HG02798 (cell line): ENCODE data around the gene SYNRG.
"Not testable (repeated sequence)": the region's sequence is repeated elsewhere in the genome, so short reads cannot be mapped to it uniquely, and the experiment has no call there.

Experiments used
- ATAC-seq: cut with Tn5 transposase; IDR thresholded peaks from one replicate; pipeline ENCODE4 v1.9.1; 2021; ENCODE audit warnings: mild to moderate bottlenecking; ENCODE audit not compliant: unreplicated experiment, poor library complexity

SYNRG gene, protein sequence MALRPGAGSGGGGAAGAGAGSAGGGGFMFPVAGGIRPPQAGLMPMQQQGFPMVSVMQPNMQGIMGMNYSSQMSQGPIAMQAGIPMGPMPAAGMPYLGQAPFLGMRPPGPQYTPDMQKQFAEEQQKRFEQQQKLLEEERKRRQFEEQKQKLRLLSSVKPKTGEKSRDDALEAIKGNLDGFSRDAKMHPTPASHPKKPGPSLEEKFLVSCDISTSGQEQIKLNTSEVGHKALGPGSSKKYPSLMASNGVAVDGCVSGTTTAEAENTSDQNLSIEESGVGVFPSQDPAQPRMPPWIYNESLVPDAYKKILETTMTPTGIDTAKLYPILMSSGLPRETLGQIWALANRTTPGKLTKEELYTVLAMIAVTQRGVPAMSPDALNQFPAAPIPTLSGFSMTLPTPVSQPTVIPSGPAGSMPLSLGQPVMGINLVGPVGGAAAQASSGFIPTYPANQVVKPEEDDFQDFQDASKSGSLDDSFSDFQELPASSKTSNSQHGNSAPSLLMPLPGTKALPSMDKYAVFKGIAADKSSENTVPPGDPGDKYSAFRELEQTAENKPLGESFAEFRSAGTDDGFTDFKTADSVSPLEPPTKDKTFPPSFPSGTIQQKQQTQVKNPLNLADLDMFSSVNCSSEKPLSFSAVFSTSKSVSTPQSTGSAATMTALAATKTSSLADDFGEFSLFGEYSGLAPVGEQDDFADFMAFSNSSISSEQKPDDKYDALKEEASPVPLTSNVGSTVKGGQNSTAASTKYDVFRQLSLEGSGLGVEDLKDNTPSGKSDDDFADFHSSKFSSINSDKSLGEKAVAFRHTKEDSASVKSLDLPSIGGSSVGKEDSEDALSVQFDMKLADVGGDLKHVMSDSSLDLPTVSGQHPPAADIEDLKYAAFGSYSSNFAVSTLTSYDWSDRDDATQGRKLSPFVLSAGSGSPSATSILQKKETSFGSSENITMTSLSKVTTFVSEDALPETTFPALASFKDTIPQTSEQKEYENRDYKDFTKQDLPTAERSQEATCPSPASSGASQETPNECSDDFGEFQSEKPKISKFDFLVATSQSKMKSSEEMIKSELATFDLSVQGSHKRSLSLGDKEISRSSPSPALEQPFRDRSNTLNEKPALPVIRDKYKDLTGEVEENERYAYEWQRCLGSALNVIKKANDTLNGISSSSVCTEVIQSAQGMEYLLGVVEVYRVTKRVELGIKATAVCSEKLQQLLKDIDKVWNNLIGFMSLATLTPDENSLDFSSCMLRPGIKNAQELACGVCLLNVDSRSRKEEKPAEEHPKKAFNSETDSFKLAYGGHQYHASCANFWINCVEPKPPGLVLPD (N-terminal part only)

DNA sequence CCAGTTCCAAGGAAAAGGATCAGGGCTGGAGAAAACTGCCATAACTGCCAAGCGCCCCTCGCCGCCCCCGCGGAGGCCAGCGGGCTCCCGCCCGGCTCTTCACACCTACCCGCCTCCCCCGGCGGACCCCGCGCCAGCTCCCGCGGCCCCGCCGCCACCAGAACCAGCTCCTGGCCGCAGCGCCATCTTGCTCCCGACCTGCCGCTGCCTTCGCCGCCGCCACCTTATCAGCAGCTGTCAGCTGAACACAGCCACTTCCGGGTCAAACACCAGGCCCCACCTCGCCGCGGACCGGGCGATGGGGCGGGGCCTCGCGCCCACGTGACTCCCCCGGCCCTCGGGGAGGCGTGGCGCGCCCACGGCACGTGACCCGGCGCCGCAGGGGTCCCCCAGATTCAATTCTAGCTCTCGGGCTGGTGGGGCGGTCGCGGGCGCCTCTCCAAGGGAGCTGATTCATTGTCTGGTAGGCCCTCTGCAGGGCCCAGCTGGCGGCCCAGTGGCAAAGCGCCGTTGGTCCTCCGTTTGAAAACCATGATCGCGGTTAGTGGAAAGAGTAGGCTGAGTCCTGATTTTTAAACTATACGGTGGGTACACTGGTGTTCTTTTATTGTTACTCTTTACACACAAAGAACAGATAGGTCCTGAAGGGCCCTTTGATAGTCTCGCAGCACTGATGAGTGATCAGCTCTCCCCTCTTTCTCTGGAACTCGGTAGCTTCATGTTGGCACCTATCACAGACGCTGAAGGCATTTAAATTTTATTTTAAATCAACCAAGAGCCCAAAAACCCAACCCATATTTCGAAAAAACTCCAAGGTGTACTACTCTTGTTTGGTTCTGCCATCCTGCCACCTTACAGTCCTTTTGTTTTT, at the start of gene SYNRG:
TSS of gene SYNRG (minus strand) at position 249 of the 871 bp plus-strand sequence. CDS start at position 186, 63 bp downstream.
- ATAC-seq = peak; percentile 94

DNA sequence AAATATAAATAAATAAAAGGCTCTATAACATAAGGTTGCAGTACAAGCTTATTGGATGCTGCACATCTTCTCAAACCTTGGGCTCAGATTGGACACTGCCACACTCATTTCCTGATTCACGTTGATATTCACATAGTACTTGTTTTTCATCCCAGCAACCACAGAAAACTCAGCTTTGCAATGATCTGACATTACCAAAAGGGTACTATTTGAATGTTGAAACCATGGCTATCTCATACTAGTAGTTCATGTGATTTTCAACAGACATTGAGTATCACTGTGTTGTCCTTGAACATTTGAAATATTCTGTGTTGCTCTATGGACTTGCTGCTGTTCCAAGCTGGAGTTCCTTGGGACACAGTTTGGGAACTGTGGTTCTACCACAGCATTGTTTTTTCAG, 48.0 kb upstream of the SYNRG start:
- no peak for ATAC-seq

DNA sequence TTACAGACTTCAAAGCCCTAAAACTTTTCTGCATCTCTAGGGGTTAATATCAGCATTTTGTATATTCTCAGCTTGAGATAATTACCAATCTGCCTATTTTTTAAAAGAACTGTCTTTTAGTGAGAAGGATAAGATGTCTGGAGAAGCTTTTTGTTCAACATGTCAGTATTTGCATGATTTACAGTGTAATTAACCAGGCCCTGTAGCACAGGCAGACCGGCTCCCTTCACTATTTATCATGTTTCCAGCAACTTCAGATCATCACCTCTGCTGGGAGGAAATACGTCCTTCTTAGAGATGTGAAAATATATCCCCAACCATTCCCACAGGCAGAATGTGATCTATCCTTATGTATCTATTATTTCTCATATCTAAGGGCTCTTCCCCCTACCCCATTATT, 42.6 kb upstream of the SYNRG start:
- no peak for ATAC-seq

DNA sequence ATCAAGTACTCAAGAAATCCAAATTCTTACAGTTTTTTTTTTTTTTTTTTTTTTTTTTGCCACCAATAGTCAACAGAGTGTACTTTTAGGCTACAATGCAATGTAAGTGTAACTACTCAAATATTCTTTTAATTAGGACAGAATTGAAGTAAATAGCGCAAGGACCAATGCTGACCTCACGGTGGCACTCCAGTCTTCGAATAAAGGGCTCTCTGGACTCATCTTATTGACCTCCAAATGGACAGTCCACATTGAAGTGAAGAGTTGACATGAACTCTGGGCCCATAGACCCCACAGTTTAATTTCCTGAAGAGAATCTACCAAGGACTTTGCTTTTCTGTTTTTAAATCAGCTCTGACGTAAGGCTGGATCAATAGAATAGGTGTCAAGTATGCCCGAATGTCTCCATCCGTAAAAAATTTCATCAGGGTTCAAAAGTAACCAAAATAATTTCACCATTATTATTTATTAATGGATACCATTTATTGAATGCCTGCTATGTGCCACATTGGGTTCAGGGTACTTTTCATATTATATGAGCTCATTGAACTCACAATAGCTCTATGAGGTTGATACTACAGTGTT, 41.3 kb upstream of the SYNRG start:
- ATAC-seq = no peak

DNA sequence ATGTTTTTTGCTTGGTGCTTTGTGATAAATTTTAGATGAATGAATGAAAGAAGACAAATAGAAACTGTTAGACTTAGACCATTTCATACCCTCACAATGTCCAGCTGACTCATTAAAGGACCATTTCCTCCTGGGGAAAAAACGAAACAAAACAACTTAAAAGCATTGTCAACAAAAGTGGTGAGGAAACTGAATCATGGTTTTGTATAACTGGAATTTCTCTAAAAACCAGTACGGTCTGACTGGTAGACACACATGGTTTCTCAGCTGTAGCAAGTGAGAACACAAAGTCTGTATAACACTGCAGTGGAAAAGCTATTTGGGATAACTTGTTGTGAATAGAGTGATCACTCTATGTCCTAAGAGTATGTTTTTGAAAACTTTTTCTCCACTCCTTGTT, 39.3 kb upstream of the SYNRG start:
- ATAC-seq = no peak

DNA sequence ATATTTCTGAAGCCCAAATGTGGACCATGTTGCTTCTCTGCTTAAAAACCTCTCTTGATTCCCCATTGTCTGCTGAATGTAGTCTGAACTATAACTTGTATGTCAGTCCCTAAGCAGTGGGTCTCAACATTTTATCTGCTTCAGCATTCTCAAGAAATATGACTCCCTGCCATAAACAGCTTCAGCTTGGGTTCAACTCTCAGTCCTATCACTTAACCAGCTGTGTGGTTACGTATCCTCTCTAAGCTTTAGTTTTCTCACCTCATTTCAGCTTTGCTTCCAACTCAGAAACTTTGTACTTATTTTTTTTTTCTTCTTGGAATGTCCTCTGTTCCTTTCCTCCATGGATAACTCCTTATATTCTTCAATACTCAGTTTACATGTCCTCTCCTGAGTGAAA, 38.6 kb upstream of the SYNRG start:
- no peak for ATAC-seq

DNA sequence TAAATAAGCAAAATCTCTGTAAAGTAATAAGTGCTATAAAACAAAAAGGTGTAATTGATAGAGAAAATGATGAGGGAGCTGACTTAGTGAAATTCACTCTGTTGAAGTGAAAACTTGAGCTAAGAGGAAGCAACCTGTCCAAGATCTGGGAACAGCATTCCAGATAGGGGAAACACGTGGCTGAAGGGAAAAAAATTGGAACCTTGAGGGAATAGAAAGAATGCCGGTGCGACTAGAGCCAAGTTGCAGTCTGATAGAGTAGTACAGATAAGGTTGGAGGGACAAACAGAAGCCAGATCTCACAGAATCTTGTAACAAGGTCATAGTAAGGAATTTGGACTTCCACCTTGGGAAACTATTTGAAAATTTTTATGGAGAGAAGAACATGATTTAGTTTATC, 34.7 kb upstream of the SYNRG start:
- no peak for ATAC-seq

DNA sequence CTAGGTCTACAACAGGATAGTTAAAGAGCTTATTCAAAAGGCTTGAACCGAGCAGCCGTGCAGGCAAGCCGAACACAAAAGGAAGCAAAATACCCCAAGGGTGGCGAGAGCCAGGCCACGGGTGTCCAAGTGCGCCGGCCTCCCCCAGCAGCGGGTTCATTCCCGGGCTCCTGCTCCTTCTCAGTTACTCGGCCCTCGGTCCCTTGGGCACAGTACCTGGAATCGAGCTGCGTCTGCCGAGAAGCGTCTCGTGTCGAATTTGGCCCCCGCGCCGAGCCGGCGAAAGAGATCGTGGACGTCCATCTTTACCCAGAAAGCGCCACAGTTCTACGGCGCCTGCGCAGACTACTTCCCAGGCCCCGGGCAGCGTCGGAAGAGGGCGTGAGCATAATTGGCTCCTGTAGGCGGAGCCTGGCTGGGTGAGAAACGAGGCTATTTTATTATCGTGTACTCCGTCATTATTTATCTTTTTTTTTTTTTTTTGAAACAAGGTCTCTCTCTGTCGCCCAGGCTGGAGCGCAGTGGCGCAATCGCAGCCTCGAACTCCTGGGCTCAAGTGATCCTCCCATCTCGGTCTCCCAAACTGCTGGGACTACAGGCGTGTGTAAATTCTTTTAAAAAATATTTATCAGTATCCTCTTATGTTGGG, 34.0 kb upstream of the SYNRG start, which contains the start of gene DDX52:
TSS of gene DDX52 (minus strand) at position 329 of the 649 bp plus-strand sequence. CDS start at position 303, 26 bp downstream.
- peak; percentile 93 for ATAC-seq

DNA sequence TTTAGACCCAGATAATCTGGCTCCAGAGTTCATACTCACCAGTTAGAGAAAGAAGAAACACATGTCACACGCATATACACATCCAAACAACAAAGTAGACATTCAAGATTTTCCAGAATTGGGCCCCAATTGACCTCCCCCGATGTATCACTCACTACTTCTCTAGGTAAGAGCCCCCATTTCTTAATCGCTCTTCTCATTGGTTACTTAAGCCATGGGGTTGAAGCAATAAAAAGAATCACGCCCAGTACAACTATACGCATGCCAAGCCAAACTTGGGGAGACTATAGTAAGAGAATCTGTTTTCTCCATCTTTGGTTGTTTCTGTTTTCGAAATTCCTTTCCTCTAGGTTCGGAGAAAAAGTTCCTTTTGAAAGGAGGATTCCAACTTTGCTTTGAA, 33.5 kb upstream of the SYNRG start:
- no peak for ATAC-seq

DNA sequence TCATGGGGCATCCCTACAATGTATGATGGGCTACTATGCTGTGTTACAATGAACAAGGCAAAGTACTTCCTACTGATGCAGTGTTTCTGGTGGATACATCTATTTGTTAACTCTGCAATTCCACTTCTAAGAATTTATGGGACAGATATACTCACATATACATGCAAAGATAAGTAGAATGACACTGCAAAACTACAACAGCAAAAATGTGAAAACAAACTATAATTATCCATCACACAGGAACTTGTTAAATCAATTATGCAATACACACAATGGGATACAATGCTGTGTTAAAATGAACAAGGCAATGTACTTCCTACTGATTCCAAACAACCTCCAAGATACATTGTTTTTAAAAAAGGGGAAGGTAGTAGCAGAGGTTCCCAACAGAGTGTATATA, 30.8 kb upstream of the SYNRG start:
- no peak for ATAC-seq

DNA sequence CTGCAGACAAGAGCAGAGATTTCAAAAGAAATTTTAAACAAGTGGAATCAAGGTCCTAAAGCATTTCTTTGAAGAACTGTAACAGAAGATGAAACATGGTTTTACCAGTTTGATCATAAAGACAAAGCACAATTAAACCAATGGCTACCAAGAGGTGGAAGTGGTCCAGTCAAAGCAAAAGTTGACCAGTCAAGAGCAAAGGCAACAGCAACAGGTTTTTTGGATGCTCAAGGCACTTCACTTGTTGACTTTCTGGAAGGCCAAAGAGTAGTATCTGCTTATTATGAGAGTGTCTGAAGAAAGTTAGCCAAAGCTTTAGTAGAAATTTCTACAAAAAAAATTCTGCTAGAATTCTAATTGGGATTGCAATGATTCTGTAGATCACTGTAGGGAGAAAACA, 28.7 kb upstream of the SYNRG start:
- no peak for ATAC-seq

DNA sequence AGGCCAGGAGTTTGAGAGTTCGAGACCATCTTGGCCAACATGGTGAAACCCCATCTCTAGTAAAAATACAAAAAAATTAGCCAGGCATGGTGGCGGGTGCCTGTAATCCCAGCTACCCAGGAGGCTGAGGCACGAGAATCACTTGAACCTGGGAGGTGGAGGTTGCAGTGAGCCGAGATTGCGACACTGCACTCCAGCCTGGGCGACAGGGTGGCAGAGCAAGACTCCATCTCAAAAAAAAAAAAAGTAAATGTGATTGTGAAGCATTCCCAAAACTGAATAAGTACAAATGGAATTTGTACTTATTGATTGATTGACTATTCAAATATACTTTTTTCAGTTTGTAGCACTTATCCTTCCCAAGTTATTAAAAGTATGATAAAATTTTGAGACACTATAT, 7.2 kb upstream of the SYNRG start:
- not testable (repeated sequence) for ATAC-seq

DNA sequence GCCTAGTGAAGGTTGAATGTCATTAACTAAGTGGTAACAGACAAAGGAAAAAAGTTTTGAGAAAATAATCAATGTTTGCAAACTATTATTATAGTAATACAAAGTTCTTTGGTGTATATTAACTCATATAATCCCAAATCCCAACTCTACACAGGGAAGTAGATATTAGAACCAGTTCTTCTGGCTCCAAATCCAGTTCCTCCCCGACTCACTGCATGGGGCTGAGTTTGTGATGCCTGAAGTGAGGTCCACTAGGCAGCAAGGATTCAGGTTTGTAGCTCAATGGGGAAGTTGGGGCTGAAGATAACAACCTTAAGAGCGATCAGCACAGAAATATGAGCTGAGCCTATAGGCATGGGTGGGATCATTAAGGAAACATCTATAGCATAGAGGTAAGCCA, 5.6 kb upstream of the SYNRG start:
- ATAC-seq = no peak

DNA sequence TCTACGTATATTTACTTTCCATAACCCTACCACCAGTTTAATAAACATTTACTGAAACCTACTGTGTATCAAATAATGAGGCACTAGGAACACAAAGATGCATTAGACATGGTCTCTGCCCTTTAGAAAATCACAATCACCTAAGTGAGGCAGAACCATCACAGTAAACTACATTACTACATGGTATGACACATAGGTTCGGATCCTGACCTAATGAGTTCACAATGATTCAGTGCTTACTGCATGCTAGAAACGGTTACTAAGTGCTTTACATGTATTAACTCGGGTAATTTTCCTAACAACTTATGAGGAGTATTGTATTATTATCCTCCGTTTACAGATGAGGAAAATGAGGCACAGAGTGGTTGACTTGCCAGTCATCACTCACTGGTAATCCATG, 5.2 kb upstream of the SYNRG start:
- ATAC-seq = no peak

DNA sequence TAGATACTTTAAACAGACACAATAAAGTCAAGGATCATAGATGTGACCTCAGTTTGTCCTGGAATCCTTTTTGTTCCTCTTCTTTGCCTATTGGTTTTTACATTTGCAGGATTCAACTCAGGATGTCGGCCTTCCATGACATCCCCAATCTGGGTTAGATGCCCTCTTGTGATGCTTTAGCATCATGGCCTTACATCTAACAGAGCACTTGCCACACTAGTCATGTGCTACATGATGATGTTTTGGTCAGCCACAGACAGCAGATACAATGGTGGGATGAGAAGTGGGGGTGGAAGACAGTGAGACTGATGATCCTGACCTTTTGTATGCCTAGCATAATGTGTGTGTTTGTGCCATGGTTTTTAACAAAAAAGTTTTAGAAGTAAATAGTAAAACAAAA, 1.8 kb upstream of the SYNRG start:
- ATAC-seq = no peak

DNA sequence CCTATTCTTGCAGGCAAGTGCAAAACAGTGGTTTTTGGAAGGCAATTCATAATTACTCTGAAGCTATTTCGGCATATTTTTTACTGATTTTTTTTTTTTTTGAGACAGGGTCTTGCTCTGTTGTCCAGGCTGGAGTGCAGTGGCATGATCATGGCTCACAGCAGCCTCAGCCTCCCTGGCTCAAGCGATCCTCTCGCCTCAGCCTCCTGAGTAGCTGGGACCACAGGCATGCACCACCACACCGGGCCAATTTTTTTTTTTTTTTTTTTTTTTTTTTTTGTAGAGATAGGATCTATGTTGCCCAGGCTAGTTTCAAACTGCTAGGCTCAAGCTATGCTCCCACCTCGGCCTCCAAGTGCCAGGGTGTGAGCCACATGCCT, 813 bp upstream of the SYNRG start:
- not testable (repeated sequence) for ATAC-seq

DNA sequence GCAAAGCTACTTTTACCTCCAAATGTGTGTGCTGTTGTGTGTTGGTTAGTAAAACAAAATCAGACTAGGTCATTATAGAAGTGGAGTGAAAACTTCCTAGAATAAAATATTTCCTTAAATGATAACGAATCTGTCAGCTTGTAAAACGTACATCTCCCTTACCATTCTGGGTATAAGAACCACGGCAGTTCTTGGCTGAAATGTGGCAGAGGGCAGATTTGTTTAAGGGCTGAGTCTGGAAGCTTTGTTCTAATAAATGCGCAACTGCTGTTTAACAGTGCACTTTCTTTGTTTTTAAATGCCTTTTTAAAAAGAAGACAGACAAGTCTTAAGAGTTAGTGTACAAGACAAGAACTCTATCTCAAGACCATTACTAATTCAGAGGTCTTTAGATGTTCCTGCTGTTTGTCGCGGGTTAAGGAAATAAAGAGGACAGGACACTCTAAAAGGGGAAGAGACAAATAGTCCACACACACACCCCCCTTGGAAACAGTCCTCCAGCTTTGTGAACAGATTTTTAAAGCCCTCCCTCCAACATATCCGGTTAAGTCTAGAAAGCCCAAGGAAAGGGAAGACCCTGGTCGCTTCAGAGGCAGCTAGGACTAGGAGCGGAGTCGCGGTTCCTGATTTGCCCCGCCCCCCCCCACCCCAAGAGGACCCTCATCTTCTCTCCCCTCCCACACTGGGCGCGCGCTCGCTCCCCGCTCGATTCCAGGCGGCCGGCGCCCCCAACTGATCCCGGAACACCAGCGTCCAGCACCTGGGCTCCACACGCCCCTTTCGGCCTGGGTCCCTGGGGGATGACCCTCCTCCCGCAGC, 658 bp downstream of the SYNRG start:
- ATAC-seq = peak; percentile 21
